GM13977 (cell line): ENCODE data around the gene FOXG1.

Experiments
- DNase-seq: peaks from one replicate; pipeline ENCODE4 v3.0.0; 2012; ENCODE audit warnings: low spot score
- in situ Hi-C: fragments of 300-500 bp; cut with MboI; formaldehyde crosslinking; loops from one replicate; pipeline ENCODE4 v1.12.0; 2022; ENCODE audit warnings: low sequenced_read_pairs, low pct_unique_long_range_greater_than_20kb, mixed read lengths, inconsistent platforms; ENCODE audit not compliant: unreplicated experiment
- TF ChIP-seq, protein P1 (sequence below): IDR thresholded peaks from 2 replicates; pipeline ENCODE4 v1.5.1; 2012; ENCODE audit warnings: mild to moderate bottlenecking, control low read depth; ENCODE audit not compliant: insufficient read depth; ENCODE audit errors: extremely low read depth, missing control alignments

The FOXG1 gene

DNA sequence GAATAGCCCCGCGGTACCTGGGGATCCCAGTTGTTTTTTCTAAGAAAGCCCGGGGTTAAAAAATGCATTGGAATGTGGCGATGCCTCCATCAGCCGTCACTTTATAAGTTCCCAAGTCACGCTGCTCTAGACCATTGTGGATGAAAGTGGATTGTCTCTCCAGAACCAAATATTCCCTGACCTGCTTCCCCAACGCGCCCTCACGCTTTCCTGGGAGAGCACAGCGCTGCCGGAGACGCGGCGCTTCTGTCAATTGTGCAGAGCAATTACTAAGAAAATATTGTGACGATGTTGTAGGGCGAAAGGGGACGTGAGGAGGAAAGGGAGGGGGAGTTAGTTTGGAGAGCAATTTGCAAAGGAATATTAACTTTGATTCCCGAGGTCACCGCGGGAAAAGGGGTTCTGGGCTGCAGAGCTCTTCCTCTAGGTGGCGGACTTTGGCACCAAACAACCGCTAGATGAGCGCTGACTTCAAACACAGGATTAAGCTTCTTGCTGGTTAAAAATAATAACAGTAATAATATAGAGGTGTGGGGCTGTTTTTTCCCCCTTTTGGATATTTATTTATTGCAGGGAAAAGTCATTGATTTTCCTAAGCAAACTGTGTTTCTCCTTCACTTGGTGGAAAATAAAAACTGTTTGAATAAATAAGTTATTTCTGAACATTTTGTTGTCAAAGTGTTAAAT, 9.6 kb upstream of the FOXG1 start:
- DNase-seq, result peak; percentile 64
- in situ Hi-C loops, result loop anchor here (25.0 kb wide), 2 partner anchors 455 to 780 kb away; no protein-coding TSS in a partner anchor
- TF ChIP-seq, protein P1, sequence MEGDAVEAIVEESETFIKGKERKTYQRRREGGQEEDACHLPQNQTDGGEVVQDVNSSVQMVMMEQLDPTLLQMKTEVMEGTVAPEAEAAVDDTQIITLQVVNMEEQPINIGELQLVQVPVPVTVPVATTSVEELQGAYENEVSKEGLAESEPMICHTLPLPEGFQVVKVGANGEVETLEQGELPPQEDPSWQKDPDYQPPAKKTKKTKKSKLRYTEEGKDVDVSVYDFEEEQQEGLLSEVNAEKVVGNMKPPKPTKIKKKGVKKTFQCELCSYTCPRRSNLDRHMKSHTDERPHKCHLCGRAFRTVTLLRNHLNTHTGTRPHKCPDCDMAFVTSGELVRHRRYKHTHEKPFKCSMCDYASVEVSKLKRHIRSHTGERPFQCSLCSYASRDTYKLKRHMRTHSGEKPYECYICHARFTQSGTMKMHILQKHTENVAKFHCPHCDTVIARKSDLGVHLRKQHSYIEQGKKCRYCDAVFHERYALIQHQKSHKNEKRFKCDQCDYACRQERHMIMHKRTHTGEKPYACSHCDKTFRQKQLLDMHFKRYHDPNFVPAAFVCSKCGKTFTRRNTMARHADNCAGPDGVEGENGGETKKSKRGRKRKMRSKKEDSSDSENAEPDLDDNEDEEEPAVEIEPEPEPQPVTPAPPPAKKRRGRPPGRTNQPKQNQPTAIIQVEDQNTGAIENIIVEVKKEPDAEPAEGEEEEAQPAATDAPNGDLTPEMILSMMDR, result peak; percentile 73

DNA sequence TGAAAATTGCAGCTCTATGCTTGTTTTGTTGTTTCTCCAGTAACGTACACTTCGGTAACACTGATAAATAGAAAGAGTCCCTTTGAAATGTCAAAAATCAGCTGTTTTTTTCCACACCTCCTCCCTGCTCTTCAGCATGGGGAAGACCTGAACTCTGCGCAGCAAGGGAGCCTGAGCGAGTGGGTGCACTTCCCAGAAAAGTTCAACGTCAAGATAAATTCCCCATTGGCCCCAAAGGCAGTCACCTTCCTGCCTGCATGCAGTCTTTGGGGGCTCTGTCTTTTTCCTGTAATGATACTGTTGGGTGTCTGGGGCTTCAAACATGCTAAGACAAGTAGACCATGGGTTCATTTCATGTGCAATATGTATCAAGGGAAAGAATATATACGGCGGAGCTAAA, 8.8 kb upstream of the FOXG1 start:
- in situ Hi-C loops, result loop anchor here (25.0 kb wide), 2 partner anchors 455 to 780 kb away; no protein-coding TSS in a partner anchor
- DNase-seq, result no peak
- TF ChIP-seq, protein P1, result no peak

DNA sequence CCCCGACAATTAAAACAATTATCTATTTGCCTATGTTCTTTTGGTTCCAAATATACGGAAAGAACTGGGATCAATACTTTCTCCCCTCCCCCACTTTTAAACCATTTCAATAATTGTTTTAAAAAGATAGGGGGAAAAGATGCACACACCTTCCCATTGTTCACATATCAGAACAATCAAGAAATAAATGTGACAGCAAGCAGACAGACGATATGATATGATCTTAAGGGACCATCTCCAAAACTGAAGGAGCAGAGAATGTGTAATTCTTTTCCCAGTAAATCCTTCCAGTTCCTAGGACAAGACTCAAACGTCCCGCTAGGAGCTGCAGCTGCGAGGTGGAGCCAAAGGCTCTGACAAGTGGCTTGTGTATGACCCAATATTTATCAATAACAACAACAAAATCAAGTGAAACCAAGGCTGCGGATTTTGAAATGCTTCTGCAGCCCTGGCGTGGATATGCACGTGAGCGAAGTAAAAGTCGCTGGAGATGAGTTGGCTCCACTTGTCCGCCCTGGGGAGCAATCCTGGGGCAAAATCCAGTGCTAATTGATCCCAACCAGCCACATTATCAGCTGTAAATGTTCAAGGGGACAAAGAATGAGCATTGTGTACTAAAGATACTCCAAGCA, 8.2 kb upstream of the FOXG1 start:
- in situ Hi-C loops, result loop anchor here (25.0 kb wide), 2 partner anchors 454 to 779 kb away; no protein-coding TSS in a partner anchor
- DNase-seq, result peak; percentile 17
- TF ChIP-seq, protein P1, result no peak

DNA sequence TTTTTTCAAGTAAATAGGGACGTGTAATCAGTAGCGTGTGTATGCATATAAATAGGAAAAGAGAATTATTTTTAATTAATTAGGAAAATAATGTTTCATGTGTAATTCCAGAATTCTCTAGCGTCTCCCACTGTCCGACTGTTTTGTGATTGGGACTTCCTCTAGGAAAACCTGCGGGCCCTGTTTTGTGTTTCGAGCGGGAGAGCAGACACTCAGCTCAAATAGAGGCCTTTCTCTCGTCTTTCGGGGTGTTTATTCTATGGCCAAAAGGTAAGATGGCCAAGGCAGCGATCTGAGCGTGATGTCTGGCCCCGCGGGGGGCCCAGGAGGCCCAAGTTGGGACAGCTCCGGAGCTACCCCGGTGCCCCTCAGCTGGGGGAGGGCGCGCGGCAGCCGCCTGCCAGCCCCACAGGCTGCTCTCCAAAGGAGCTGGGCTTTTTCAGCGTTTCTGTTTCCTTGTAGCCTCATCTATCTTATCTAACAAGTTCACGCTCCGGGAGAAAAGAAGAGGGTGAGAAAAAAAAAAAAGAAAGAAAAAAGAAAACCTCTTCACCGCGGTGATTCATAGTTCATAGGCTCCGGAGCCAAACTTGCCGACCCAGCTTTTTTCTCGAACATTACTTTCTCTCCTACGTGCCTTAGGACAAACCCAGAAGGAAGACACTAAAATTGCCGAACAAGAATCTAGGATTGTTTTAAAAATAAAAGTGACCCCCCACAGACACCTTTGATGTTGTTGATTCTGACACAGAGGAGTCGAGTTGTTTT, 7.5 kb upstream of the FOXG1 start:
- TF ChIP-seq, protein P1, result no peak
- in situ Hi-C loops, result loop anchor here (25.0 kb wide), 2 partner anchors 453 to 778 kb away; no protein-coding TSS in a partner anchor
- DNase-seq, result peak; percentile 23

DNA sequence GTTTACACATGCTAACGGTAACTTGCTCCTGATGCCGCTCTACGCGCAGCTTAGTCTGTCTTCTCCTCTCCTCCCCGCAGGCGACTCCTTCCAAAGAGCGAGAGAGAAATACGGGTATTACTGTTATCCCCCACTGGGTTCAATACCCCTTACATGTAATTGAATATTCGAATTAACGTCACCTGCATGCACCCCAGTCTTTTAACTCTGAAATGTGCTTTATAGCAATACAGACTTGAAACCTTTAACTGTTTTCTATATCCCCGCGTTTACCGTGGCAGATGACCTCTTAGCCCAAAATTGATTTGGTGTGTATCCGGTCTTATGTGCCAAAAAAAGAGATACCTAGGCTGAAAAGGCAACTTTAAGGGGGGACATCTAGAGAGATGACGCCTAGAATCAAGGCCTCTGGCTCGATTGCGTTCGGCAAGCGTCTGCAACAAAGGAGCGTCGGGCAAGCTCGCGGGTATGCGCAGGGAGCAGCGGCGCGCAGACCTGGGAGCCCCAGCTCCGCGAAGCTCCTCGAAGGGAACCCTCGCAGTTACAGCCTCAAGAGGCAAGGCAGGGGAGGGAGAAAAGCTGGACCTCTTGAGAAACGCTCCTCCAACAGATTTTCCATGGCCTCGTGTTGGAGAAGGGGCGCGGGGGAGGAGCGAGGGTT, 6.8 kb upstream of the FOXG1 start:
- in situ Hi-C loops, result loop anchor here (25.0 kb wide), 2 partner anchors 453 to 778 kb away; no protein-coding TSS in a partner anchor
- TF ChIP-seq, protein P1, result no peak

More for the DNA sequence above, 6.8 kb upstream of the FOXG1 start:
- DNase-seq, result peak; percentile 31
